GM23338 (cell line): ENCODE measurements around the gene LST1. TPM values are rescaled to one million over a fixed set of nuclear protein-coding genes. Genes with fewer than 3 reads are reported as not detected.

Source experiments
- ATAC-seq: fragments of 200-7000 bp; cut with Tn5 transposase; 3 replicates; pipeline ENCODE4 v1.9.1; 2020
- DNase-seq: peaks from one replicate; pipeline ENCODE4 v3.0.0-alpha.2; 2015; ENCODE audit warnings: low spot score
- H2AFZ ChIP-seq: fragments of 200-600 bp; sonication (generic); 2 replicates; pipeline ENCODE4 v1.8.0; 2016; ENCODE audit warnings: antibody characterized with exemption, mild to moderate bottlenecking, moderate library complexity
- H3F3A ChIP-seq: fragments of 200-600 bp; sonication (generic); replicated peaks from 2 replicates; pipeline ENCODE4 v1.8.0; 2017; ENCODE audit warnings: antibody characterized with exemption, mixed run types, low read depth
- H3K27ac ChIP-seq: fragments of 200-600 bp; sonication (generic); 2 replicates; pipeline ENCODE4 v1.6.1; 2016; ENCODE audit warnings: low read depth
- H3K27me3 ChIP-seq: fragments of 200-600 bp; sonication (generic); 2 replicates; pipeline ENCODE4 v1.8.0; 2016; ENCODE audit warnings: mild to moderate bottlenecking, mixed run types, moderate library complexity; ENCODE audit not compliant: insufficient read depth
- H3K36me3 ChIP-seq: fragments of 200-600 bp; sonication (generic); 2 replicates; pipeline ENCODE4 v1.8.0; 2016; ENCODE audit warnings: mild to moderate bottlenecking; ENCODE audit not compliant: insufficient read depth
- H3K4me1 ChIP-seq: fragments of 200-600 bp; sonication (generic); 2 replicates; pipeline ENCODE4 v1.8.0; 2016; ENCODE audit warnings: mild to moderate bottlenecking, moderate library complexity; ENCODE audit not compliant: insufficient read depth
- H3K4me2 ChIP-seq: fragments of 200-600 bp; sonication (generic); 2 replicates; pipeline ENCODE4 v1.7.1; 2017; ENCODE audit warnings: mixed run types
- H3K4me3 ChIP-seq: fragments of 200-600 bp; sonication (generic); 2 replicates; pipeline ENCODE4 v1.6.1; 2016; ENCODE audit warnings: mixed run types
- H3K79me2 ChIP-seq: fragments of 200-600 bp; sonication (generic); replicated peaks from 2 replicates; pipeline ENCODE4 v1.8.0; 2017; ENCODE audit warnings: mild to moderate bottlenecking; ENCODE audit not compliant: insufficient read depth
- H3K9me2 ChIP-seq: fragments of 200-600 bp; sonication (generic); 2 replicates; pipeline ENCODE4 v1.8.0; 2017; ENCODE audit not compliant: insufficient read depth
- H4K20me1 ChIP-seq: fragments of 200-600 bp; sonication (generic); replicated peaks from 2 replicates; pipeline ENCODE4 v1.8.0; 2017; ENCODE audit warnings: mild to moderate bottlenecking; ENCODE audit not compliant: insufficient read depth
- H3K27ac Mint-ChIP-seq: 2 replicates; pipeline ENCODE4 v1.8.0; 2020; ENCODE audit warnings: inconsistent platforms, mild to moderate bottlenecking, moderate library complexity, mixed read lengths
- H3K27me3 Mint-ChIP-seq: 3 replicates; pipeline ENCODE4 v1.8.0; 2022; ENCODE audit warnings: low read depth, mild to moderate bottlenecking, moderate library complexity, mixed read lengths, inconsistent platforms; ENCODE audit not compliant: insufficient read depth, poor library complexity
- H3K36me3 Mint-ChIP-seq: 3 replicates; pipeline ENCODE4 v1.8.0; 2021; ENCODE audit warnings: low read depth, mild to moderate bottlenecking, inconsistent platforms, moderate library complexity, mixed read lengths
- H3K4me1 Mint-ChIP-seq: 3 replicates; pipeline ENCODE4 v1.8.0; 2020; ENCODE audit warnings: mild to moderate bottlenecking, inconsistent platforms, mixed read lengths
- H3K4me3 Mint-ChIP-seq: 3 replicates; pipeline ENCODE4 v1.8.0; 2021; ENCODE audit warnings: moderate library complexity, mild to moderate bottlenecking, inconsistent platforms, mixed read lengths
- H3K9me3 Mint-ChIP-seq: 3 replicates; pipeline ENCODE4 v1.8.0; 2020; ENCODE audit warnings: moderate library complexity, mild to moderate bottlenecking, inconsistent platforms, mixed read lengths
- ETS1 ChIP-seq: IDR thresholded peaks from 2 replicates; pipeline ENCODE4 v1.6.1; 2016; ENCODE audit warnings: antibody characterized with exemption
- EZH2 ChIP-seq: fragments of 200-600 bp; sonication (generic); IDR thresholded peaks from one replicate; pipeline ENCODE4 v1.8.0; 2017; ENCODE audit warnings: antibody characterized with exemption, mild to moderate bottlenecking, low read depth; ENCODE audit not compliant: unreplicated experiment
- EZH2phosphoT487 ChIP-seq: fragments of 200-600 bp; sonication (generic); IDR thresholded peaks from one replicate; pipeline ENCODE4 v1.8.1; 2018; ENCODE audit warnings: antibody characterized with exemption; ENCODE audit not compliant: unreplicated experiment
- JUNB ChIP-seq: IDR thresholded peaks from one replicate; pipeline ENCODE4 v1.6.1; 2016; ENCODE audit warnings: antibody characterized with exemption; ENCODE audit not compliant: unreplicated experiment
- NANOG ChIP-seq: IDR thresholded peaks from 2 replicates; pipeline ENCODE4 v1.6.1; 2016; ENCODE audit warnings: antibody characterized with exemption, borderline replicate concordance
- POLR2AphosphoS5 ChIP-seq: IDR thresholded peaks from 2 replicates; pipeline ENCODE4 v1.6.1; 2016; ENCODE audit warnings: antibody characterized with exemption, low read depth
- STAT1 ChIP-seq: IDR thresholded peaks from one replicate; pipeline ENCODE4 v1.6.1; 2016; ENCODE audit warnings: antibody characterized with exemption; ENCODE audit not compliant: unreplicated experiment
- ZNF114 ChIP-seq: fragments of 250-450 bp; sonication (Bioruptor Pico); IDR thresholded peaks from 2 replicates; pipeline ENCODE4 v1.5.0; 2020; ENCODE audit warnings: mild to moderate bottlenecking, moderate library complexity
- ZNF331 ChIP-seq: fragments of 250-450 bp; sonication (Bioruptor Pico); IDR thresholded peaks from 2 replicates; pipeline ENCODE4 v1.5.0; 2020; ENCODE audit warnings: low read depth, mild to moderate bottlenecking, moderate library complexity
- ZNF462 ChIP-seq: fragments of 250-450 bp; sonication (Bioruptor Pico); IDR thresholded peaks from 2 replicates; pipeline ENCODE4 v1.5.0; 2020; ENCODE audit warnings: mild to moderate bottlenecking, moderate library complexity
- polyA plus RNA-seq: library from polyadenylated mRNA; unstranded; fragments of >200 nt; fragmentation: Nextera tagmentation; extraction: Ambion mirVana; gene quantifications from 2 replicates; pipeline ENCODE4 v1.2.1, GENCODE V29; 2016
- total RNA-seq: library from RNA; depleted of rRNA; stranded (reverse); fragments of >200 nt; shearing (Covaris generic); gene quantifications from 2 replicates; pipeline ENCODE4 v1.2.3, GENCODE V29; 2014

Gene LST1
- total and polyA plus RNA-seq, 2 experiments from 2014 or later = 0.37 TPM; not detected in 1

GRCh38 chr6:31579546-31580437 lies 6.3 kb upstream of the LST1 start:
- peaks cover 3% of the 10 kb centered on the region; the same call in 2 of the 3 replicates for H3K9me3 Mint-ChIP-seq
- Histone ChIP-seq H3F3A (no peaks in the 10 kb centered on the region), H2AFZ (peak overlapping the region; percentile 99), H3K27ac (no peak overlapping the region), H3K79me2 (no peaks in the 10 kb centered on the region), H3K27me3 (peaks cover 20% of the 10 kb centered on the region), H3K9me2 (no peaks in the 10 kb centered on the region), H3K4me1 (peaks cover 4% of the 10 kb centered on the region; the same call in 1 of the 2 replicates), H3K36me3 (no peaks in the 10 kb centered on the region), H3K4me2 (peak overlapping the region; percentile 96), H3K4me3 (peak overlapping the region; percentile 95), H4K20me1 (no peaks in the 10 kb centered on the region)
- H3K27ac Mint-ChIP-seq = no peak overlapping the region
- ATAC-seq (no peak), DNase-seq (no peak)
- H3K27me3 Mint-ChIP-seq = peaks cover 41% of the 10 kb centered on the region
- no peak for TF ChIP-seq ETS1
- TF ChIP-seq ZNF114 = no peak
- TF ChIP-seq ZNF331 (CRISPR knock-in tag) = no peak
- no peak for TF ChIP-seq JUNB
- TF ChIP-seq STAT1 = no peak
- TF ChIP-seq NANOG = no peak
- H3K36me3 Mint-ChIP-seq = no peaks in the 10 kb centered on the region
- H3K4me1 Mint-ChIP-seq = peaks cover 21% of the 10 kb centered on the region
- peak overlapping the region; percentile 95 for H3K4me3 Mint-ChIP-seq

GRCh38 chr6:31580438-31580740 lies 5.7 kb upstream of the LST1 start:
- Mint-ChIP-seq H3K4me1 (peaks cover 21% of the 10 kb centered on the region), H3K27ac (no peak overlapping the region), H3K36me3 (no peaks in the 10 kb centered on the region), H3K27me3 (peaks cover 36% of the 10 kb centered on the region), H3K4me3 (peak overlapping the region; percentile 95), H3K9me3 (peaks cover 3% of the 10 kb centered on the region; the same call in 2 of the 3 replicates)
- DNase-seq = no peak
- H3K4me1 ChIP-seq = peaks cover 4% of the 10 kb centered on the region; the same call in 1 of the 2 replicates
- no peaks in the 10 kb centered on the region for H3K79me2 ChIP-seq
- peak overlapping the region; percentile 96 for H3K4me2 ChIP-seq
- H3K4me3 ChIP-seq = peak overlapping the region; percentile 95
- H3K27ac ChIP-seq = no peak overlapping the region
- peak overlapping the region; percentile 99 for H2AFZ ChIP-seq
- H3K36me3 ChIP-seq = no peaks in the 10 kb centered on the region
- no peaks in the 10 kb centered on the region for H3K9me2 ChIP-seq
- H3K27me3 ChIP-seq = peaks cover 20% of the 10 kb centered on the region
- no peaks in the 10 kb centered on the region for H3F3A ChIP-seq
- no peaks in the 10 kb centered on the region for H4K20me1 ChIP-seq
- ATAC-seq = no peak
- TF ChIP-seq POLR2AphosphoS5 (no peak), JUNB (no peak), ZNF114 (no peak), ZNF462 (no peak), EZH2phosphoT487 (no peak), ETS1 (no peak), ZNF331 (CRISPR knock-in tag) (no peak), EZH2 (no peak)
